Stimulated activated CD4-positive, alpha-beta T cell treated with anti-CD3 and anti-CD28 coated beads, Interleukin-1b, Interleukin-23, amount 100 ng/mL, for 4 hours (primary cell): Measurements from ENCODE around the gene CNTNAP3.
"Not testable (repeated sequence)": the region's sequence is repeated elsewhere in the genome, so short reads cannot be mapped to it uniquely, and the experiment has no call there.

Experiments
- DNase-seq, 2 donors: peaks; one replicate each; pipeline ENCODE4 v3.0.0-alpha.2; 2020; ENCODE audit warnings: low read depth in 2 of 2

CNTNAP3 gene

GRCh38 chr9:39287980-39288379 lies at the start of gene CNTNAP3:
Gene CNTNAP3 (minus strand): TSS chr9:39288167. CDS start chr9:39288064, 103 bp downstream.
- not testable (repeated sequence) for DNase-seq

GRCh38 chr9:39279995-39280394 lies 8.0 kb downstream of the CNTNAP3 start:
- not testable (repeated sequence) for DNase-seq

GRCh38 chr9:39242513-39242912 lies 45.5 kb downstream of the CNTNAP3 start:
- DNase-seq = not testable (repeated sequence)

- not testable (repeated sequence) for DNase-seq
These were observed 55.6 kb downstream of the CNTNAP3 start for GRCh38 chr9:39232130-39232991.

- not testable (repeated sequence) for DNase-seq
These were observed 72.0 kb downstream of the CNTNAP3 start for GRCh38 chr9:39215976-39216375.

- not testable (repeated sequence) for DNase-seq
These were observed 78.2 kb downstream of the CNTNAP3 start for GRCh38 chr9:39209773-39210172.

GRCh38 chr9:39206643-39207042 lies 81.3 kb downstream of the CNTNAP3 start:
- not testable (repeated sequence) for DNase-seq

GRCh38 chr9:39205842-39206241 lies 82.1 kb downstream of the CNTNAP3 start:
- DNase-seq = not testable (repeated sequence)

GRCh38 chr9:39200412-39200811 lies 87.6 kb downstream of the CNTNAP3 start:
- DNase-seq = not testable (repeated sequence)

- not testable (repeated sequence) for DNase-seq
These were observed 89.8 kb downstream of the CNTNAP3 start for GRCh38 chr9:39198000-39198709.

- not testable (repeated sequence) for DNase-seq
These were observed 116.6 kb downstream of the CNTNAP3 start for GRCh38 chr9:39171370-39171769.

- not testable (repeated sequence) for DNase-seq
These were observed 130.3 kb downstream of the CNTNAP3 start for GRCh38 chr9:39157714-39158113.

GRCh38 chr9:39132826-39133552 lies 155.0 kb downstream of the CNTNAP3 start:
- DNase-seq = not testable (repeated sequence)

GRCh38 chr9:39121401-39121800 lies 166.6 kb downstream of the CNTNAP3 start:
- DNase-seq = not testable (repeated sequence)

GRCh38 chr9:39111746-39112145 lies 176.2 kb downstream of the CNTNAP3 start:
- not testable (repeated sequence) for DNase-seq

- DNase-seq = no peak
These were observed 179.8 kb downstream of the CNTNAP3 start for GRCh38 chr9:39108145-39108544.

- DNase-seq = not testable (repeated sequence)
These were observed 190.8 kb downstream of the CNTNAP3 start for GRCh38 chr9:39097208-39097607.

- DNase-seq = not testable (repeated sequence)
These were observed 202.7 kb downstream of the CNTNAP3 start for GRCh38 chr9:39085311-39085710.

GRCh38 chr9:39082574-39082973 lies 205.4 kb downstream of the CNTNAP3 start:
- DNase-seq = not testable (repeated sequence)

GRCh38 chr9:39080081-39080480 lies 207.9 kb downstream of the CNTNAP3 start:
- not testable (repeated sequence) for DNase-seq

- not testable (repeated sequence) for DNase-seq
These were observed 209.2 kb downstream of the CNTNAP3 start for GRCh38 chr9:39078621-39079256.
